NCI-H2227 (cell line): Measurements from ENCODE around the gene RPTOR.
"Not testable (repeated sequence)": the region's sequence is repeated elsewhere in the genome, so short reads cannot be mapped to it uniquely, and the experiment has no call there.

Source experiments
- DNase-seq: peaks from one replicate; lab custom pipeline; 2025; ENCODE audit not compliant: unreplicated experiment; lab: John Stamatoyannopoulos, UW

The RPTOR gene

DNA sequence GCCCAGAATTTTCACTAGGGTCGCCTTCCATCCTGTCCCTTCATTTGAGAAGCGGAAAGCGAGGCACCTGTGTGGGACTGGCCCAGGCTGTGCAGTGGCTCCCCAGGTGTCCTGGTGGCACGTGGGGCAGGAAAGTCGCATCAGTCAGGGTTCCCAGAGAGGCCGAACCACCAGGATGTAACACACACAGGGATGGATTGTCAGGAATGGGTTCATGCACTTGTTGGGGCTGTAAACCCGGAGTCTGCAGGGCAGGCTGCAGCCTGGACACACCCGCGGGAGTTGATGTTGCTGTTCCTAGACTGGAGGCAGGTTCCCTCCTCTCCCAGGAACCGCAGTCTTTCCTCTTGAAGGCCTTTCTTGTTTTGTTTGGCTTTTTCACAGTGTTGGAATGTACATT, 30.7 kb upstream of the RPTOR start:
- no peak for DNase-seq

DNA sequence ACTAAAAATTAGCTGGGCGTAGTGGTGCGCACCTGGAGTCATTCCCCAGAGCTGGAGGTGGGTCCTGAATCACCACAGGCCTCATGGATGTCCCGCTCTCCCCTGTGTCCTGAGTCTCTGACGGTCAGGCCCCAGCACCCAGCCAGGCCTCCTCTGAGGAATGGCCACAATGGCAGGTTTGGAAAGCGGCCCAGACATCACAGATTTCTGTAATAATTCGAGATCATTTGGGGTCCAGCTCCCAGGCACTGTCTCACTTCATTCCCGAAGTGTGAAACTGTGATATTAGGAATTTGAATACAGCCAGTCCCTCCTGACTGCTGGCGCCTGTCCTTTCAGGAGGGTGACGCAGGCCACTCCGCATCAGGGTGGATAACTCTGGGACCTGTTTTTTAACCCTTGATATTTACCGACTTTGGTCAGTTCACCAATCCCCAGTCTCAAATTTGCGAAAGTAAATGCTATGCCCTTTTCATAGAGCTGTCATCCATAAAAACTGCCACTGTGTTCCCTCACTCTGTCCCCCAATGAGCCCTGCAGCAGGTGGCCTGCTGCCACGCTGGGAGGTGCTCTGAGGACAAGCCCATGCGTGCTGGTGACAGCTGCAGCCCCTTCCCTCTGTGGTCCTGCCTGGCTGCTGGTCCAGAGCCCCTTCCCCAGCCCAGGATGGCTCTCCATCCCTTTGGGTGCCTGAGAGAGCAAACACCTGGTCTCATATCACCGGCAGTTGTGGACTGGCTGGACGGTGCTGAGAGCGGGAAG, 28.3 kb upstream of the RPTOR start:
- no peak for DNase-seq

DNA sequence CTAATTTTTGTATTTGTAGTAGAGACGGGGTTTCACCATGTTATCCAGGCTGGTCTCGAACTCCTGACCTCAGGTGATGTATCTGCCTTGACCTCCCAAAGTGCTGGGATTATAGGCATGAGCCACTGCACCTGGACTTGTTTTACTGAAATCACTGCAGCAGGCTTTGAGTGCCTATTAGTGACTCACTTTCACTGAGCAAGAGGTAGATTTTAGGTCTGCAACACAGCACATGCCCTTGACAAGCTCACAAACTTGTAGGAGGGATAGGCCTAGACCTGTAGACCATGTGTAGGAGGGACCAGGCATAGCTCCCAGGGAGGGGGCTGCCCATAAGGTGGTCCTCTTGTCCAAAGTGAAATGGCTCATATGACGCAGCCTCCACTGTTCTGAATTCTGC, 27.0 kb upstream of the RPTOR start:
- DNase-seq: no peak

DNA sequence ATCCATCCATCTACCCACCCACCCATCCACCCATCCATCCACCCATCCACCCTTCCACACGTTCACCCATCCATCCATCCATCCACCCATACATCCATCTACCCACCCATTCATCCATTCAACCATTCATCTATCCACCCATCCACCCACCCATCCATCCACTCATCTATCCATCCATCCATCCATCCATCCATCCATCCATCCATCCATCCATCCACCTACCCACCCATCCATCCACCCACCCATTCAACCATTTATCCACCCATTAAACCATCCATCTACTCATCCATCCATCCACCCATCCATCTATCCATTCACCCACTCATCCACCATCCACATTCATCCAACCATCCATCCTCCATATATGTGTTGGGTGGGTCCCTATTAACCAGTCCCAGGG, 26.2 kb upstream of the RPTOR start:
- DNase-seq: no peak

DNA sequence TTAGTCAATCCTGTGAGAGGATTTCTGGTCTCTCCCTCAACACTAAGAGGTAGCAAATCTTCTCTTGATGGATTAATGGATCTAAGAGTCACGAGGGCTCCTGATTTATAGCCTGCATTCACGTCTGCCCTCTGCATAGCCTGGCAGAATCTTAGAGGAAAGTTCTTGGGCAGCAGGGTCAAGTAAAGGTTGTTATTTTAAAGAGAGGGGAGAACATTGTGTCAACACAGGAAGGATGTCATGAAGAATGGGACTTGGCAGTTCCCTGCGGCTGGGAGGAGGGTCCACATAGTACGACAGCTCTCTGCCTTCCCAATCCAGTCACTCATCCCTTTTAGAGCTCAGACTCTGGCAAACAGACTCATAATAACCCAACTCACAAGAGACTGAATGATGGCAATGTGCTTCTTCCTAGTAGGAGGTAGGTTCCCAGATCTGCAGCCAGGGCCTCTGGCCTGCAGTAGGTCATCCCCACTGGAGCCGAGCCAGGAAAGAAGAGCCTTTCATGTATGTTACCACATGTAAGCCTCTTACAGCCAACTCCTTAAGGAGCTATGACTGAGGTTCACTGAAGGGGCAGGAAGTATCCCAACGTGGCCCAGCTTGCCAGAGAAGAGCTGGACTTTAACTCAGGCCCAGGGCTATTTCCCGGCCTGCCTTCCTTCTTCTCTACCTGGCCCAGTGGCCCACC, 25.4 kb upstream of the RPTOR start:
- no peak for DNase-seq

DNA sequence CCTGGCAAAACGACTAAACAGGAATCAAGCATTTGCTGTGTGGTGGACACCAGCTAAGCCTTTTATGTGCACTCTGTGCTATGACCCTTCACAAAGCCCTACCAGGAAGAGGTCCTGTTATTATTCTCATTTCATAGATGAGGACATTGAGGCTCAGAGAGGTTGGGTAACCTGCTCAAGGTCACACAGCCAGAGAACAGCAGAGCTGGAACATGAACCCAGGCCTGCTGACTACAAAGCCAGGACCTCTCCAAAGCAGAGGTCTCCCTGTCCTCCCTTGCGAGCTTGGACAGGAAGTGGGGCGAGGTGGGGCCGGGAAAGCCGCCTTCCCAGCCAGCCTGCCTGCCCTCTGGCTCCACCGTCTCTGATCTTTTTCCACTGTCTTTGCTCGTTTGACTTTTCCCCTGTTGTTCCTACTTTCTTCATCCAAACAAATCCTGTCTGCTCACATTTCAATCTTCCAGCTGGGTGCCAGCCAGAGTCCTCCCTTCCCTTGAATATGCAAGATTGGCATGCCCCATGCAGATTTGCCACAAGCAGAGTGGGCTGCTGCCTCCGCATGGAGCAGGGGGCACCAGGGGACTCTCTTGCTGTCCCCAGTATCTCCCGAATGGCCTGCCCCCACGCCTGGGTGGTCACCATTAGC, 23.7 kb upstream of the RPTOR start:
- DNase-seq: no peak

- no peak for DNase-seq
Measured at GRCh38 chr17:80523054-80523744, 21.4 kb upstream of the RPTOR start.

GRCh38 chr17:80523956-80524712, 20.5 kb upstream of the RPTOR start:
- no peak for DNase-seq

DNA sequence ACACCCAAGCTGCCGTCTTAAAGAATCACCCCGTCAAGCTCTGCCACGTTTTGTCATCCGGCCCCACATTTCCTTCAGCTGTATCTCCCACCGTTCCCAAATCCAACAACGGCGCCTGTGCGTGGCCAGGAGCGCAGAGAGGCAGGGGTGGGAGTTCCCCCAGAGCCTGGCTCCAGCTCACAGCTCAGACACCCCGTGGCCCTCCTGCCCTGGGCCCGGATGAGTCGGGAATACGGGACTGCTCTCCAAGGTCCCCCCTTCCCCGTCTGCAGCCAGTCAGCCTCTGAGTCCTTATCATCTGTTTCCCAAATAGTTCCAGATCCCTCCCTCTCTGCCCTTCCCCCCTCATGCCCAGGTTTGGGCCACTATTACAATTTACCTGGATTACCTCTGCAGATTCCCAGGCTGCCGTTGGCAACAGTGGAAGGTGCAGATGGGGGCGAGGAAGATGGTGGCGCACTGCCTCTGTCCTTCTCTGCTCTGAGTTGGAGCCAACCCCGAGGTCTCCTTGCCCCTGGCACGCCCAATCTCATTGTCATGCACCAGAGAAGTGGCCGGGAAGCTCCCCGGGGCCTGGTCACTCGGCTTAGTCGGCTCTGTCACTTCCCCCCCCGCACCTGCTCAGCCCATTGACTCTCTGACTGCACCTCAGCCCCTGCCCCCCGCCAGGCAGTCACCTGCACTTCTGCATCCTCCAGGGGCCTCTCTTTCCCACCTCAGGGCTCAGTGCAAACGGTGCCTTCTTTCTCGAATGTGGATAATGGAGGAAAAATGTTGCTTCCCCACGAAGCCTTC, 18.3 kb upstream of the RPTOR start:
- DNase-seq: no peak

DNA sequence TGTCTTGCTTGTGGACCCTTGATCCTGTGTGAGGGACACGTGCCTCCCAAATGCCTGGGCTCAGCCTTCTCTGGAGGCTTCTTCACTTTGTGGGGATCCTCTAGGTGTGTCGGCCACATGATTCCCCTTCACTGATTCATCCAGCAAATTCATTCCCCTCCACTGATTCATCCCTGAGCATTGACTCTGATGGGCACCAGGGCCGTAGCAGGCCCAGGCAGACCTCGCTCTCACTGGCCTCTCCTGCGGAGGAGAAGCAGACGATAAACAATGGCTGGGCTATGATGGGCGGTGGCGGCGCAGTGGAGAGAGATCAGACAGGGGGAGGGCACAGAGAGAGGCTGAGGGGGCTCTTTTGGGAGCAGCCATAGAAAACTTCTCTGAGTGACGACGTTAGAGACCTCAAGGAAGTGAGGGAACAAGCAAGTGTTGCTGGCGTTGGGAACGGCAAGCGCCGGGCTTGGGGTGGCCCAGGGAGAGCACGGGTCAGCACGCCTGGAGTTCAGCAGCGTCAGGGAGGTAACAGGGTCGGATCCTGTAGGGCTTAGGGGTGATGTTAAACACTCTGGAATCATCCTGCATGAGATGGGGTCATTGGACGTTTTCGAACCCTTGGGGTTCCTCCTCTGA, 17.5 kb upstream of the RPTOR start:
- DNase-seq: no peak

DNA sequence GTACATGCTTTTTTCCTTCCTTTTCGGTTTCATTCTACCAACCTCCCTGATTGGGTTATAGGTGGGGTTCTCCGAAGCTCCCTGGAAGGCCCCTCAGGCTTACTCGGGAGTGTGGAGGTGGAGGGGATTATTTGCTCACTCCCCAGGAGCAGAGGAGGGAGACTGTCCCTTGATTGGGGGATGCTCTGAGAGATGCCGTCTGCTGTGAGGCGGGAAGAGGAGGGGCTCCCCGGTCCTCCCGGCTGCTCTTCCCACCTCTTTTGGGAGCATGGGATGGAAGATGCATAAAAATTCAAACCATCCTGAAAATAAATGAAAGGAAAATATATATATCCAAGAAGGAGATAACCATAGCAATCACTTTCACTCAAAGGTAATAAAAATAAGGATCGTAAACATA, 16.1 kb upstream of the RPTOR start:
- peak; percentile 41 for DNase-seq

- peak; percentile 59 for DNase-seq
Measured at GRCh38 chr17:80529104-80529903, 15.3 kb upstream of the RPTOR start.

- no peak for DNase-seq
Measured at GRCh38 chr17:80529904-80530292, 14.7 kb upstream of the RPTOR start.

DNA sequence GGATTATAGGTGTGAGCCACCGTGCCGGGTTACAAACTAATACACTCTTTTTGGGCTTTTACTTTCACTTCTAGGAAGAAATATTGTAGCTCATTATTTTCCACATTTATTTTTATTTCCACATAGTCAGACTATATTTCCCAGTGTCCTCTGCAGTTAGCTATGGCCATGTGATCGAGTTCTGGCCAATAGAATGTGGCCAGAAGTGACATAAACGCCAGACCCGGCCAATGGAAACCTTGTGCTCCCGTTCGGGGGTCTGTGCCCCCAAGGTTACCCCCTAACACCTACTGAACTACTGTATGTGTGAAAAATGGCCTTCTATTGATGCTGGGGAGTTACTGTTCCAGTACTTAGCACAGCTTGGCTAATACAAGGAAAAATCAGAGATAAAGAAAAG, 13.2 kb upstream of the RPTOR start:
- no peak for DNase-seq

- not testable (repeated sequence) for DNase-seq
Measured at GRCh38 chr17:80537386-80537785, 7.3 kb upstream of the RPTOR start.

DNA sequence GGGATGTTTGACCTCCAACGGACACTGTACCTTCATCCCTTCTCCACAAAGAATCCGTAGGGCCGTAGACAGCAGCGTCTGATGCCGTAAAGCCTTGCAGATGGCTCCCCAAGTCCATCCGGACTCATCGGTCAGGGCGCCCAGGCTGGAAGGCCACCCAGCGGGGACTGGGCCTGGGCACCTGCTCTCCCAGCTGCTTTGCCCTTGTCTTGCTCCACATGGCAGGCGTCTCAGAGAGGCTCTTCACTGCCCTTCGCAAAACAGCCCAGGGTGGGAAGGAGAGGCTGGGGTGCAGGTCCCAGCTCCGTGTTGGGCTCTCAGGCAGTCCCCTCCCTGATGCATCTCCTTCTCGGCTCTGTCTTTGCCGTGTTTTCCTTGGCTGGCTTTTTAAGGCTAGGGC, 6.2 kb upstream of the RPTOR start:
- no peak for DNase-seq

DNA sequence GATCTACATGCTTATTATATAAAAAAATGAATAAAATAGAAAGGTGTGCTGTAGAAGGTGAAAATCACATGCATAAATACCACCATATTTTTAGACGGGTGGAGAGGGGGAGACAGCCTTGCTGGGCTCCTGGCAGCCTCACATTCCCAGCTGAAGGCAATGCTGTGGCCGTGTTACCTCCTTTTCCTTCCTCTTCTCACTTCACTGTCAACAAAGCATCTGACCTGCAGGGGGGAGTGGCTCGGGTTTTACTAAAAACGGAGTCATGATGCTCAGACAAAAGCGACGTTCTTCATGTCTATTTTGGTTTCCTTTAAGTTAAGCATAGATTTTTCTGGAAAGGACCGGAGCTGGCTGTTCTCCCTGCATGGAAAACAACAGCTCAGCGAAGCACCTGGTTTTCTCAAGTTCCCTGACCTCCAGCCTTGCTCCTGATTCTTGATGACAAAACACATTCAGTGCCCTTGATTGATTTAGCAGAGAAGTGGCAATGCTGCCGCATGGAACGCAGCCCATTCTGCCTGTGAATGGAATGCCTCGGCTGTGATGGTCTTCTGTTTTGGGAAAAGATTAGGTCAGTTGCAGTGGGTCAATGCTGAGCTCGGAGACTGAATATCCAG, 5.5 kb upstream of the RPTOR start:
- peak; percentile 38 for DNase-seq

GRCh38 chr17:80545499-80545826, 825 bp downstream of the RPTOR start:
- DNase-seq: no peak

DNA sequence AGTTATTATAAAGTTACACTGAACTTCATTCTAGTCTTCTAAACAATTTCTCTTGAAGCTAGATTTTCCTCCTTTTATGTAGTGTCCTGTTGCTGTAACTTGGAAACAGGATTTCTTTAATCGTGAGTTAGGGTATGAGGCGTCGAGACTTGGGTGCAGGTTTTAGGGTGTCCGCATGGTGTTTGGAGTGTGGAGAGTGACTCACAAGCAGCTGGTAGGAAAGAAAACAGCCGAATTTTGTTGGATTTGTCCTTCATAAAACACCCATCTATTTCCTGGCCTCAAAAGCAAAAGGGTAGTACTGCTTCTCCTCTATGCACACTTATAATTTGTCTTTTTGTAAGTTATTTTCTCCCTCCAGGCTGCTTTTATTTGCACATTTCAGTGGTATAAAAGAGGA, 1.6 kb downstream of the RPTOR start:
- no peak for DNase-seq
